GM12878 (cell line): Measurements from ENCODE around the gene KRTAP5-7. TPM values are rescaled to one million over a fixed set of nuclear protein-coding genes. Genes with fewer than 3 reads are reported as not detected.

Experiments
- ATAC-seq: fragments of 200-7000 bp; cut with Tn5 transposase; 3 replicates; pipeline ENCODE4 v1.9.1; 2020; ENCODE audit warnings: mild to moderate bottlenecking, moderate library complexity
- BruUV-seq: library from RNA; stranded (reverse); fragments of 400-500 nt; replicated peaks from 2 replicates; lab custom pipeline; 2021; lab: Mats Ljungman, UMichigan
- CTCF ChIA-PET: fragments of 300-600 bp; sonication (Branson Sonifier 250); formaldehyde crosslinking; extraction: SDS; loops from one replicate; lab custom pipeline; 2021; ENCODE audit warnings: inconsistent platforms; lab: Yijun Ruan, JAX
- POLR2A ChIA-PET: fragments of 350-600 bp; formaldehyde crosslinking; extraction: SDS; loops from one replicate; lab custom pipeline; 2021; ENCODE audit warnings: inconsistent platforms; lab: Charles Lee
- RAD21 ChIA-PET: fragments of 300-600 bp; sonication (Branson Sonifier 250); formaldehyde crosslinking; loops from one replicate; lab custom pipeline; 2023; ENCODE audit warnings: antibody characterized with exemption; ENCODE audit not compliant: unreplicated experiment; lab: Charles Lee
- SMC1A ChIA-PET: fragments of 300-600 bp; sonication (Branson Sonifier 250); formaldehyde crosslinking; loops from one replicate; lab custom pipeline; 2023; ENCODE audit not compliant: unreplicated experiment, uncharacterized antibody; lab: Charles Lee
- DNase-seq: peaks from one replicate; pipeline ENCODE4 v3.0.0-alpha.2; 2011; ENCODE audit warnings: low read depth, low spot score
- FAIRE-seq: peaks from 3 replicates; lab custom pipeline; 2011; peaks lifted over from hg19 to GRCh38; lab: Jason Lieb, UNC
- H2AFZ ChIP-seq: 2 replicates; pipeline ENCODE4 v1.6.0; 2011; ENCODE audit warnings: low read depth, low read length, control low read depth; ENCODE audit not compliant: control insufficient read depth
- H3K27ac ChIP-seq: 2 replicates; pipeline ENCODE4 v1.5.1; 2011; ENCODE audit warnings: control low read depth; ENCODE audit not compliant: control insufficient read depth, insufficient read depth
- H3K27me3 ChIP-seq, 2 experiments: replicated peaks in 1 of 2; 2 replicates each; pipeline versions ENCODE4 v1.6.0 to v1.6.1; 2011; ENCODE audit warnings: low read length in 1 of 2; ENCODE audit not compliant: control insufficient read depth in 2 of 2, insufficient read depth in 2 of 2
- H3K36me3 ChIP-seq, 2 experiments: 2 replicates each; pipeline ENCODE4 v1.5.1; 2011; ENCODE audit warnings: low read length in 1 of 2; ENCODE audit not compliant: control insufficient read depth in 2 of 2, insufficient read depth in 2 of 2
- H3K4me1 ChIP-seq: 2 replicates; pipeline ENCODE4 v1.6.1; 2011; ENCODE audit warnings: mild to moderate bottlenecking, low read length, moderate library complexity, mixed read lengths; ENCODE audit not compliant: control insufficient read depth, insufficient read depth
- H3K4me2 ChIP-seq: 2 replicates; pipeline ENCODE4 v1.6.0; 2011; ENCODE audit warnings: control low read depth; ENCODE audit not compliant: control insufficient read depth, insufficient read depth
- H3K4me3 ChIP-seq: fragments of 200-600 bp; sonication (generic); 2 replicates; pipeline ENCODE4 v1.5.1; 2016
- H3K79me2 ChIP-seq: 2 replicates; pipeline ENCODE4 v1.6.0; 2011; ENCODE audit warnings: low read length; ENCODE audit not compliant: control insufficient read depth, insufficient read depth
- H3K9ac ChIP-seq: 2 replicates; pipeline ENCODE4 v1.8.0; 2011; ENCODE audit warnings: low read length, control low read depth, mixed read lengths; ENCODE audit not compliant: control insufficient read depth, insufficient read depth
- H3K9me3 ChIP-seq: replicated peaks from 3 replicates; pipeline ENCODE4 v1.5.1; 2011; ENCODE audit warnings: mild to moderate bottlenecking, low read length; ENCODE audit not compliant: control insufficient read depth, insufficient read depth
- H4K20me1 ChIP-seq: 2 replicates; pipeline ENCODE4 v1.6.0; 2011; ENCODE audit not compliant: control insufficient read depth, insufficient read depth
- BACH1 ChIP-seq: fragments of 450-650 bp; IDR thresholded peaks from 2 replicates; pipeline ENCODE4 v1.6.1; 2017; ENCODE audit warnings: mild to moderate bottlenecking, borderline replicate concordance
- CHD1 ChIP-seq: IDR thresholded peaks from 2 replicates; pipeline ENCODE4 v1.6.1; 2012; ENCODE audit warnings: low read depth, low read length, improper control_type of control experiment
- EGR1 ChIP-seq, 2 experiments: IDR thresholded peaks; 1 replicate in 1 of 2; 2 replicates in 1 of 2; pipeline ENCODE4 v1.6.1; 2011 to 2012; ENCODE audit warnings: low read depth in 2 of 2, low read length in 2 of 2, borderline replicate concordance in 1 of 2, mild to moderate bottlenecking in 1 of 2, moderate library complexity in 1 of 2
- ESRRA ChIP-seq: IDR thresholded peaks from 2 replicates; pipeline ENCODE4 v1.6.1; 2012; ENCODE audit warnings: mild to moderate bottlenecking, low read length, improper control_type of control experiment
- GATAD2B ChIP-seq: fragments of 450-650 bp; conservative IDR thresholded peaks from 2 replicates; pipeline ENCODE4 v1.6.1; 2017; ENCODE audit warnings: low read depth, mild to moderate bottlenecking, moderate library complexity
- HDAC6 ChIP-seq: fragments of 200-600 bp; sonication (generic); IDR thresholded peaks from one replicate; pipeline ENCODE4 v1.8.0; 2017; ENCODE audit warnings: antibody characterized with exemption; ENCODE audit not compliant: unreplicated experiment
- MTA3 ChIP-seq: IDR thresholded peaks from 2 replicates; pipeline ENCODE4 v1.6.1; 2012; ENCODE audit warnings: low read length, inconsistent platforms, borderline replicate concordance
- NRF1 ChIP-seq: conservative IDR thresholded peaks from 2 replicates; pipeline ENCODE4 v1.6.1; 2011; ENCODE audit warnings: mild to moderate bottlenecking, low read depth, low read length, improper control_type of control experiment
- RUNX3 ChIP-seq: IDR thresholded peaks from 2 replicates; pipeline ENCODE4 v1.6.1; 2012; ENCODE audit warnings: low read length, inconsistent platforms
- SMAD1 ChIP-seq: fragments of 450-650 bp; IDR thresholded peaks from 2 replicates; pipeline ENCODE4 v1.6.1; 2018; ENCODE audit warnings: mild to moderate bottlenecking, low read depth; ENCODE audit not compliant: partially characterized antibody
- TBL1XR1 ChIP-seq: IDR thresholded peaks from 2 replicates; pipeline ENCODE4 v1.6.1; 2012; ENCODE audit warnings: low read depth, low read length, improper control_type of control experiment
- WGBS: methylation state at CpG from one replicate; pipeline ENCODE4 v1.1.6; 2016; ENCODE audit warnings: low lambda C conversion rate; ENCODE audit not compliant: insufficient replicate concordance, insufficient coverage; ENCODE audit errors: missing lambda C conversion rate; 5-methylcytosine and 5-hydroxymethylcytosine counted together
- in situ Hi-C: fragments of 300-500 bp; cut with MboI; formaldehyde crosslinking; loops from 9 replicates; pipeline ENCODE4 v1.14.3; 2018; ENCODE audit warnings: mixed read lengths
- intact Hi-C: fragments of 100-400 bp; cut with micrococcal nuclease; formaldehyde crosslinking; loops from one replicate; pipeline ENCODE4 v1.14.2; 2022; ENCODE audit not compliant: unreplicated experiment
- polyA plus RNA-seq, 11 experiments: library from polyadenylated mRNA; depleted of rRNA in 4 of 11; unstranded in 6 of 11; stranded (reverse) in 5 of 11; fragments of >200 nt; fragmentation: Nextera tagmentation in 4 of 11; fragmentation: Illumina TruSeq in 1 of 11; extraction: Ambion mirVana in 4 of 11; extraction: Trizol in 1 of 11; gene quantifications; 1 replicate in 1 of 11; 2 replicates in 10 of 11; pipeline versions ENCODE4 v1.2.1 to v1.2.3, GENCODE V29; 2011 to 2016; ENCODE audit warnings: inconsistent platforms in 2 of 11, missing spikeins in 2 of 11, low read depth in 1 of 11
- total RNA-seq, 4 experiments: library from RNA; depleted of rRNA in 3 of 4; stranded (reverse); fragments of >200 nt in 3 of 4; fragmentation: Illumina TruSeq in 1 of 4; extraction: Trizol in 1 of 4; gene quantifications; 2 replicates each; pipeline versions ENCODE4 v1.2.1 to v1.2.3, GENCODE V29; 2013 to 2021
- TF ChIP-seq, protein P1 (sequence below): fragments of 450-650 bp; IDR thresholded peaks from 2 replicates; pipeline ENCODE4 v1.6.1; 2017; ENCODE audit warnings: borderline replicate concordance
- TF ChIP-seq, protein P2 (sequence below): IDR thresholded peaks from 2 replicates; pipeline ENCODE4 v1.6.1; 2012; ENCODE audit warnings: low read length, inconsistent platforms
- TF ChIP-seq, protein P3 (sequence below): fragments of 450-650 bp; IDR thresholded peaks from 2 replicates; pipeline ENCODE4 v1.6.1; 2016; ENCODE audit warnings: mild to moderate bottlenecking

The KRTAP5-7 gene
- total and polyA plus RNA-seq, 10 of the 15 experiments (the other 5 are each of a cell fraction or from before 2014, with no cell fraction given), result 0.07 to 0.23 (median 0.19) TPM; not detected in 6

DNA sequence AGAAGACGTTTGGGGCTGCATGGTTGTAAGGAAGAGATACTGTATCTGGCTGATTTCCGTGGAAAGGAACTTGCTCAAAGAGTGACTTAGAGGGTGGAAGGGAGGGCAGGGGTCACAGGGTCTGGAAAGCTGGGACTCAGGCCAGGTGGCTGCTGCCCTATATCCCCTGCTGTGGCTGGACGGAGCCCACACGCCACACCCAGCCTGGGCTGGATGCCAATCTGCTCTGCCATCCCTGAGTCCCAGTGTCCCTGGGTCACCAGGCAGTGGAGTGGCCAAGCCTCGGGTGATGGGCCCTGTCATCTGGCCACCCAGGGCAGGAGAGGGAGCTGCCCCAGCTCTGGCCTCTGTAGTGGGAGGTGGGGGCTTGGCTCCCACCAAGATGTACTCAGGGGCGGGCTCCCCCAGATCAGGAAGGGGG is 26.5 kb upstream of the KRTAP5-7 start (continued):
- TF ChIP-seq, protein P1, sequence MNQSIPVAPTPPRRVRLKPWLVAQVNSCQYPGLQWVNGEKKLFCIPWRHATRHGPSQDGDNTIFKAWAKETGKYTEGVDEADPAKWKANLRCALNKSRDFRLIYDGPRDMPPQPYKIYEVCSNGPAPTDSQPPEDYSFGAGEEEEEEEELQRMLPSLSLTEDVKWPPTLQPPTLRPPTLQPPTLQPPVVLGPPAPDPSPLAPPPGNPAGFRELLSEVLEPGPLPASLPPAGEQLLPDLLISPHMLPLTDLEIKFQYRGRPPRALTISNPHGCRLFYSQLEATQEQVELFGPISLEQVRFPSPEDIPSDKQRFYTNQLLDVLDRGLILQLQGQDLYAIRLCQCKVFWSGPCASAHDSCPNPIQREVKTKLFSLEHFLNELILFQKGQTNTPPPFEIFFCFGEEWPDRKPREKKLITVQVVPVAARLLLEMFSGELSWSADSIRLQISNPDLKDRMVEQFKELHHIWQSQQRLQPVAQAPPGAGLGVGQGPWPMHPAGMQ, result no peak
- TF ChIP-seq CHD1 (no peak), ESRRA (no peak), HDAC6 (no peak), NRF1 (no peak)
- TF ChIP-seq, protein P2, sequence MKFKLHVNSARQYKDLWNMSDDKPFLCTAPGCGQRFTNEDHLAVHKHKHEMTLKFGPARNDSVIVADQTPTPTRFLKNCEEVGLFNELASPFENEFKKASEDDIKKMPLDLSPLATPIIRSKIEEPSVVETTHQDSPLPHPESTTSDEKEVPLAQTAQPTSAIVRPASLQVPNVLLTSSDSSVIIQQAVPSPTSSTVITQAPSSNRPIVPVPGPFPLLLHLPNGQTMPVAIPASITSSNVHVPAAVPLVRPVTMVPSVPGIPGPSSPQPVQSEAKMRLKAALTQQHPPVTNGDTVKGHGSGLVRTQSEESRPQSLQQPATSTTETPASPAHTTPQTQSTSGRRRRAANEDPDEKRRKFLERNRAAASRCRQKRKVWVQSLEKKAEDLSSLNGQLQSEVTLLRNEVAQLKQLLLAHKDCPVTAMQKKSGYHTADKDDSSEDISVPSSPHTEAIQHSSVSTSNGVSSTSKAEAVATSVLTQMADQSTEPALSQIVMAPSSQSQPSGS, result no peak

DNA sequence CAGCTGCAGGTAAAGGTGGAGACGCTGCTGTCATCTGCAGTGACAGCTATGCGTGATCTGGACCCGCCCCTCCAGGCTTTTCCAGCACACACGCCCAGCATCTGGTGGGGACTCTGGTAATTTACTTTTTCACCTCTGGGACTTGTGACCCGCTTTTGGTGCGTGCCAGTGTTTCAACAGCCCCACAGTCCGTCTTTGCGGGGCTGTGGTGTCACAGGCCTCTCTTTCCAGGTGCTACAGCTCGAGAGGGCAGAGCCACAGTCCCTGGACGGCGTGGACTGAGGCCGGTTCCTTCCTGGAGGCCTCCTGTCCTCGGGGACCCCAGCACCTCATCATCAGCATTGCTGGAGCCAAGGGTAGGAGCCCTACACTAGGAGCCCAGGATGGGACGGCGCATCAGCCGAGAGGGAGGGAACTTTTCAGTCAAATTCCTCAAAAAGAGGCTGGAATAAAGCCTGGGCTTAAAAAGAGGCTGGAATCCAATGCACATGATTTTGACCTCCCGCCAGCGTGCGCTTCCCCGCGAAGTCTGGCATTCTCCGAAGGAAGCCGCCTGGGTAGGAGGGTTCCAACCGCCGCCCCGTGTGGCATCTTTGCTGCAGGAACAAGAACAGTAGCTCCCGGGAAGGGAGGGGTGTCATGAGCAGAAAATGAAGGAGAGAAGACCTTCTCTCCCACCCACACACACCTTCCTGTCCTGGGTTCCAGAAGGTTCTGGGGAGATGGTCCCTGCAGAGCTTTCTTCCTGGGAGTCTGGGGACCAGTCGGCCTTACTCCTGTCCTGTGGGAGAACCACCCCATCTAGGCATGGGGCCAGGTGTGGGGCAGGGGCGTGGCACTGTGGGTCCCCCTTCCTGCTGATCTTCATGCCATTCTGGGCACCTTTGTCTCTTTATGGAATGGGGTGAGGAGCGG is 25.7 kb upstream of the KRTAP5-7 start:
- in situ Hi-C loops, result no loop called here
- CTCF ChIA-PET, result no interaction called here
- intact Hi-C loops, result no loop called here
- SMC1A ChIA-PET, result no interaction called here
- BruUV-seq, result no TSS peak
- H3K27me3 ChIP-seq, result no peaks in the 10 kb centered on the region
- H3K9me3 ChIP-seq, result no peaks in the 10 kb centered on the region; the same call in 2 of the 3 replicates
- no peak overlapping the region for H3K27ac ChIP-seq
- FAIRE-seq (no peak), ATAC-seq (no peak), DNase-seq (no peak)
- RAD21 ChIA-PET, result no interaction called here
- H3K36me3 ChIP-seq, result peaks cover 12 to 13% of the 10 kb centered on the region in 2 experiments; a peak in 3 of 4 replicates
- WGBS, result 95% methylated on average over 25 of the region's 30 CpGs
- no peak overlapping the region for H3K4me3 ChIP-seq
- POLR2A ChIA-PET, result interaction anchor here (0.8 kb wide), 1 partner anchor 72 kb away, joined by 4 read pairs; no protein-coding TSS in a partner anchor
- no peaks in the 10 kb centered on the region; the same call in 1 of the 2 replicates for H4K20me1 ChIP-seq
- 0 out of 2 replicates have a peak, but pooled peaks cover 2% of the 10 kb centered on the region for H3K4me1 ChIP-seq
- no peak overlapping the region for H3K9ac ChIP-seq
- H2AFZ ChIP-seq, result no peak overlapping the region
- H3K79me2 ChIP-seq, result no peaks in the 10 kb centered on the region
- no peak overlapping the region for H3K4me2 ChIP-seq
- TF ChIP-seq EGR1 (IDR thresholded peaks at IDR 0.05; ENCODE audit: borderline replicate concordance in 1 of 2, low read depth in 2 of 2, low read length in 2 of 2), result no peak
- TF ChIP-seq RUNX3, result no peak
- TF ChIP-seq GATAD2B, result no peak
- no peak for TF ChIP-seq MTA3
- TF ChIP-seq, protein P3, sequence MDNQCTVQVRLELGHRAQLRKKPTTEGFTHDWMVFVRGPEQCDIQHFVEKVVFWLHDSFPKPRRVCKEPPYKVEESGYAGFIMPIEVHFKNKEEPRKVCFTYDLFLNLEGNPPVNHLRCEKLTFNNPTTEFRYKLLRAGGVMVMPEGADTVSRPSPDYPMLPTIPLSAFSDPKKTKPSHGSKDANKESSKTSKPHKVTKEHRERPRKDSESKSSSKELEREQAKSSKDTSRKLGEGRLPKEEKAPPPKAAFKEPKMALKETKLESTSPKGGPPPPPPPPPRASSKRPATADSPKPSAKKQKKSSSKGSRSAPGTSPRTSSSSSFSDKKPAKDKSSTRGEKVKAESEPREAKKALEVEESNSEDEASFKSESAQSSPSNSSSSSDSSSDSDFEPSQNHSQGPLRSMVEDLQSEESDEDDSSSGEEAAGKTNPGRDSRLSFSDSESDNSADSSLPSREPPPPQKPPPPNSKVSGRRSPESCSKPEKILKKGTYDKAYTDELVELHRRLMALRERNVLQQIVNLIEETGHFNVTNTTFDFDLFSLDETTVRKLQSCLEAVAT, result no peak
- no peak for TF ChIP-seq SMAD1
- TF ChIP-seq, protein P2, result no peak
- no peak for TF ChIP-seq BACH1
- TF ChIP-seq TBL1XR1, result no peak
